ENCODE measurements around the gene FASTK. TPM values are rescaled to one million over a fixed set of nuclear protein-coding genes. Genes with fewer than 3 reads are reported as not detected.

The FASTK gene
- total RNA-seq, 1 experiment from 2014 or later, result 140 TPM

DNA sequence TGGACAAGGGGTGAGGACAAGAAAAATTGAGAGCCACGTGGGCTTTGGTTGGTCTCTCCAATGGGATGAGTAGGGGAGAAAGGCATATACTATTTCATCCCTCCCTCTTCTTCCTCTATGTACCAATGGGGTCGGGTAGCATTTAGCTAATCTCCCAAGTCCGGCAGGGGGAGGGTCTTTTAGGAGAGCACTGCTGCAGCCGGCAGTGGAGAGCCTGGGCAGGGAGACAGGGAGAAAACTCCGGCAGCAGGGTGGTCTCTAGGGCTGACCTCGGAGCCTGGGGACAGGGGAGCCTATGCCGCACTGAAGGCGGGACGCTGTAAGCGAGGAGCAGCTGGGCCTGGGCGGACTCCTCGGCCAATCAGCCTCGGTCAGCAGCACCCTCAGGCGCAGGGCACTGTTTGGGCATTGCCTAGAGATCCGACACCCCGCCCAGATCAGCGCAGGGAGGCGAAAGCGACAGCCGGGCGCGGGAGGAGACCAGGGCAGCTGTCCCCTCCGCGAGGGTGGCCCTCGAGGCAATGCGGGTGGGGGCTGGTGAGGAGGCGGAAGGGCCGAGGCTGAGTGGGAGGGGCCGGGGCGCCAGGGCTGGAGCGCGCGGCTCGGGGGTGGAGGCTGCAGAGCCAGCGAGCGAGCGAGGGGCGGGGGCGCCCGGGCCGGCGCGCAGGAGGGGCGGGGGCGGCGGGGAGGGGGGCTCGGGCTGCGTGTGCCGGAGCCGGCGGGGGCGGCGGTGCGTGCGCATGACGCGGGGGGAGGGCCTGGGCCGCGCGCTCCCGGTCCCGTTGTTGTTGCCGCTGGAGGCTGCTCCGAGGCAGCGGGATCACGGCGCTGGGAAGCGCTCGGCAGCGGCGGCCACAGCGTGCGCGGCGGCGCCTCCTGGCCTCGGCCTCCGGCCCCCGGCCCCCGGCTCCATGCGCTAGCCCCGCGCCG is 5.3 kb upstream of the FASTK start, which contains the start of gene AGAP3:
Gene AGAP3 (plus strand): TSS at position 785 of the 930 bp plus-strand sequence. CDS start 267 bp downstream, outside the sequence.
- in situ Hi-C loops (cut with HindIII; ENCODE audit: low pct_unique_long_range_greater_than_20kb, low sequenced_read_pairs), result no loop called here
- peak; percentile 87 for DNase-seq (ENCODE audit: low read depth)

- no peak for DNase-seq (ENCODE audit: low read depth)
- in situ Hi-C loops (cut with HindIII; ENCODE audit: low pct_unique_long_range_greater_than_20kb, low sequenced_read_pairs), result no loop called here
These were observed 4.7 kb upstream of the FASTK start for GRCh38 chr7:151085329-151085690.

DNA sequence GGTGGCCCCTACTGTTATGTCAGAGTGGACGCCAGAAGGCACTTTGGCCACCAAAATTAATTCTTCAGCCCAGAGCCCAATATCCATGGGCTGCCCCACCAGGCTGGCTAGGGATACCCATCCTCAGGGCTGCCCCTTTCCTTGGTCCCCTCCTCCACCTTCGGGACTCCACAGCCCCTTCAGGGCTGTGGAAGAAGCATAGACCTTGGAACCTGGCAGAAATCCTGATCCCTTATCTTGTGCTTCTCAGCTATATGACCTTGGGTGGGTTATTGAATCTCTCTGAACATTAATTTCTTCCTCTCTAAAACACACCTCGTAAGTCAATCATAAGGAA is 3.2 kb upstream of the FASTK start:
- in situ Hi-C loops (cut with HindIII; ENCODE audit: low pct_unique_long_range_greater_than_20kb, low sequenced_read_pairs), result no loop called here
- no peak for DNase-seq (ENCODE audit: low read depth)

DNA sequence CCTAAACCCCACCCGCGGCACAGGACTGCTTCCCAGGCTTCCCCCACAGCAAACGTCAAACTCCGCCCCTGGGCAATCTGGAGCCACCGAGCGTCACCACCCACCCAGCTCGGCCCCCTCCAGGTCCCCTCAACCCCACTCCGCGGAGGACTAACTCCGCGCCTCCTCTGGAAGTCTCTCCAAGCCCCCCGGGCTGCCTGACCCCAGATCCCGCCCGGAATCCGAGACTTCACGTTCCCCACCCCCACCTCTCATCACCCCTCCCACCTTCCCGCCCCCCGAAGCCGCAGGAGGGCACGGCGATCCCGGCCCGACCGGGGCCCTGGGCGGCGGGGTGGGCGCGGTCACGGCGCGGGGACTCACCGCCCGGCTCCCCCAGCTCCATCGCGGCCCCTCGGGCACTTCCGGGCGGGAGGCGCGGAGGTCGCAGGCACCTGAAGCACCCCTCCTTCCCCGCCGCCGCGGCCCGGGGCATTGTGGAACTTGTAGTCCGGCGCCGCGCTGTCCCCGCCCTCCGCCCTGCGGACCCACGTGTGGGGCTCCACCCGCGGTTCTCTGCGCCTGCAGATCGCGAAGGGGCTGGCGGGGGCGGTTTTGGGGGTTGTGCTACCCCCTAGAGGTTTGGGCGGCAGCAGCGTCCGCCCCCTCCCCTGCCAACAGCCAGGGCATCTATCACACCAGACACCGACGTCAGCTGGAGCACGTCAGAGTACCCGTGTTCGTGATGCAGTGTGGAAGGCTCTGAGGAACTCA is 2.6 kb upstream of the FASTK start, which contains the start of gene TMUB1:
Gene TMUB1 (minus strand): TSS at position 423 of the 753 bp plus-strand sequence. CDS start 930 bp downstream, outside the sequence.
- DNase-seq (ENCODE audit: low read depth), result peak; percentile 63
- in situ Hi-C loops (cut with HindIII; ENCODE audit: low pct_unique_long_range_greater_than_20kb, low sequenced_read_pairs), result no loop called here

GRCh38 chr7:151082141-151083070 is 1.8 kb upstream of the FASTK start:
- in situ Hi-C loops (cut with HindIII; ENCODE audit: low pct_unique_long_range_greater_than_20kb, low sequenced_read_pairs), result no loop called here
- DNase-seq (ENCODE audit: low read depth), result no peak

DNA sequence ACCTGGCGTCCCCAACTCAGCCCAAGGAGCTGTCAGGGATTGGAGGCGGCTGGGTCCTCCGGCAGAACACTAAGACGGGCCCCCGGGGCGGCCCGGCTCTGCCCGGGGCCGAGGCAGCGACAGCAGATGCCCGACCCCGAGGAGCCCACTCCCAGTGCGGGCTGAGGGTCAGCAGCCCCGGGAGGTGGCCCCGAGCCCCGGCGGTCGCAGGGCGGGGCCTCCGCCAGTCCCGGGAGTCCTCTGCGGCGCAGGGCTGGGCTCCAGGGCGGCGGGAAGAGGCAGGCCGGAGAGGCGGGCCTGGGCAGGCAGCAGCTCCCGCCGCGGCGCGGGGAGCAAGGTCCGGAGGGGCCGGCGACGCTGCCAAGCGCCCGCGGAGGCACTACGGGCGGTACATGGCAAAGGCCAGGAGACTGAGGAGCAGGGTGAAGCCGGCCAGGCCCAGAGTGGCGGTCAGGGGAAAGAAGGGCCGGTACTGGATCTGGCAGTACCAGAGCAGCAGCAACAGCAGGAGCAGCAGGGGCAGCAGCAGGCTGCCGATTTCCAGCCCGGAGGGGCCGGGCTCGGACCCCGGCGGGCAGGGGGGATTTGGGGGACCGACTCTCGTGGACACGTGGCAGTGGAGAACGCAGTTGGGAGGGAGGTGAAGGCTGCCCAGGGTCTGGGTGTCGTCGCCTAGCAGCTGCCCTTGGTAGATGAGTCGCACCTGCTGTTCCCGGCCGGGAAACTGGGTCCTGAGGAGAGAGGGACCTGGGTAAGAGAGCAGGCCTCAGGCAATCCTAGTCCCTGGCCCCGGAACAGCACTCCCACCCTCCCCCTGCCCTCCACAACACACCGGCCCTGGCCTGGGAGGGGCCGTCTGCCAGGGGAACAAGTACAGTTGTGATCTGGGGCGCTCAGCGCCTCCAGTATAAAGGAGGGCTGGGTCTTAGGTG is 827 bp upstream of the FASTK start:
- in situ Hi-C loops (cut with HindIII; ENCODE audit: low pct_unique_long_range_greater_than_20kb, low sequenced_read_pairs), result no loop called here
- DNase-seq (ENCODE audit: low read depth), result peak; percentile 62

- in situ Hi-C loops (cut with HindIII; ENCODE audit: low pct_unique_long_range_greater_than_20kb, low sequenced_read_pairs), result no loop called here
- DNase-seq (ENCODE audit: low read depth), result no peak
These were observed 515 bp downstream of the FASTK start for GRCh38 chr7:151080067-151080521.

DNA sequence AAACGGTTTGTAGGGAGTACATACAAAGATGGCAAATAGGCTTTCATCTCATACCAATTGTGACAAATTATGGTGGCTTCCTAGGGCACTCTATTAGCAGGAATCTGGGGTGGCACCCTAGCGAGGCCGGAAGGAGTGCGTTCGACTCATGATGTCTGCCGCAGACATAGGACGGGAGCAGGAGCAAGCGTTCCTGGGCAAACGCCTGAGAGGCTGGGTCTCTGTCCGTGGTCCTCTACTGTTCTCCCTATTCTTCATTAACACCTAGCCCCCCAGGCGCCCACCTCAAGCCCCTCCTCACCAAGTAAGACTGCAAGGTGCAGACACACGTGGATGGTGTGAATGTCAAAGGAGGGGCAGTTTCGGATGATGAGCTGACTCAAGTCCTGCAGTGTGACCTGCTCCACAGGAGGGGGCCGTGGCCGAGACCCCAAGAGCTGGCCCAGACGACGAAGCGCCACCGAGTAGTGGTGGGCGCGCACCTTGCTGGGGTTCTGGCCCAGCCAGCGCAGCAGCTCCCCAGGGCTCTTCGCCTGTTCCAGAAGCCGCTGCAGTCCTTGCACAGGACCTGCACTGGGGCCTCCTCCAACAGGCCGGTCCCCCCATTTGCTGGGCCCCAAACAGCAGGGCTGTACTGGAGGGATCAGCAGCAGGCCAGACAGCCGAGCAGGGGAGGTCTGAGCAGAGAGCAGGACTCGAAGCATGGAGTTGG is 1.3 kb downstream of the FASTK start:
- in situ Hi-C loops (cut with HindIII; ENCODE audit: low pct_unique_long_range_greater_than_20kb, low sequenced_read_pairs), result no loop called here
- DNase-seq (ENCODE audit: low read depth), result no peak

- peak; percentile 28 for DNase-seq (ENCODE audit: low read depth)
- in situ Hi-C loops (cut with HindIII; ENCODE audit: low pct_unique_long_range_greater_than_20kb, low sequenced_read_pairs), result no loop called here
These were observed 2.2 kb downstream of the FASTK start for GRCh38 chr7:151078233-151079040.

GRCh38 chr7:151077705-151078232 is 2.8 kb downstream of the FASTK start:
- in situ Hi-C loops (cut with HindIII; ENCODE audit: low pct_unique_long_range_greater_than_20kb, low sequenced_read_pairs), result no loop called here
- no peak for DNase-seq (ENCODE audit: low read depth)

GRCh38 chr7:151076863-151077704 is 3.5 kb downstream of the FASTK start:
- DNase-seq (ENCODE audit: low read depth), result peak; percentile 33
- in situ Hi-C loops (cut with HindIII; ENCODE audit: low pct_unique_long_range_greater_than_20kb, low sequenced_read_pairs), result no loop called here

- DNase-seq (ENCODE audit: low read depth), result no peak
- in situ Hi-C loops (cut with HindIII; ENCODE audit: low pct_unique_long_range_greater_than_20kb, low sequenced_read_pairs), result no loop called here
These were observed 4.6 kb downstream of the FASTK start for GRCh38 chr7:151075978-151076426.

DNA sequence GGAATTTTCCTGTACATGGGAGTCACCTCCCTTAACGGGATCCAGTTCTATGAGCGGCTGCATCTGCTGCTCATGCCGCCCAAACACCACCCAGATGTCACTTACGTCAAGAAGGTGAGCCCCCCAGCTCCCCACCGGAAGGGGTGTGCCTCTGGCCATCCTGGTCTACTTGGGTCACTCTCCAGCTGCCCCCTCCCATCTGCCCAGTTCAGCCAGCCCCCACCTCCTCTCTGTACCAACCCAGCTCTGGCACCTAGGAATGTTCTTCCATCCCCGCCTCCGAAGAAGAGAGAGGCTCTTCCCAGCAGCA is 5.0 kb downstream of the FASTK start:
- no peak for DNase-seq (ENCODE audit: low read depth)
- in situ Hi-C loops (cut with HindIII; ENCODE audit: low pct_unique_long_range_greater_than_20kb, low sequenced_read_pairs), result no loop called here

GRCh38 chr7:151074817-151075661 is 5.6 kb downstream of the FASTK start:
- DNase-seq (ENCODE audit: low read depth), result no peak
- in situ Hi-C loops (cut with HindIII; ENCODE audit: low pct_unique_long_range_greater_than_20kb, low sequenced_read_pairs), result no loop called here

All from Caki2 (cell line).